ENCODE results near the gene MAN2A2.

- TF ChIP-seq POLR2A (IDR thresholded peaks at IDR 0.05; ENCODE audit: low read depth, low read length): no peak
- TF ChIP-seq JUN (IDR thresholded peaks at IDR 0.05; ENCODE audit: borderline replicate concordance, insufficient read depth, insufficient read length, low read depth): no peak
Observed at GRCh38 chr15:90946941-90947576, 44.0 kb downstream of the MAN2A2 start.
